Fibroblast of skin of left biceps (primary cell): ENCODE data around the gene ZFAND6.

Source experiments
- DNase-seq, 2 experiments: peaks; one replicate each; pipeline ENCODE4 v3.0.0-alpha.2; 2013; ENCODE audit warnings: low read depth in 2 of 2

Gene ZFAND6

GRCh38 chr15:80052597-80053304 lies 6.7 kb upstream of the ZFAND6 start:
- no peak for DNase-seq

DNA sequence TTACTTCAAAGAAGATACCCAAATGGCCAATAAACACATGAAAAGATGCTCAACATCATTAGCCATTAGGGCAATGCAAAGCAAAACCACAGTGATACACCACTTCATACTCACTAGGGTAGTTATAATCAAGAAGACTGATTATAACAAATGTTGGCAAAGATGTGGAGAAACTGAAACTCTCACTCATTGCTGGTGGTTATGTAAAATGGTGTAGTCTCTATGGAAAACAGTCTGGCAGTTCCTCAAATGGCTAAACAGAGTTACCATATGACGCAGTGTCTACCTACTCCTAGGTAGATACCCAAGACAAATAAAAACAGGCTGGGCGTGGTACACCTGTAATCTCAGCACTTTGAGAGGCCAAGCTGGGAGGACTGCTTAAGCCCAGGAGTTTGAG lies 3.5 kb upstream of the ZFAND6 start:
- DNase-seq: no peak

DNA sequence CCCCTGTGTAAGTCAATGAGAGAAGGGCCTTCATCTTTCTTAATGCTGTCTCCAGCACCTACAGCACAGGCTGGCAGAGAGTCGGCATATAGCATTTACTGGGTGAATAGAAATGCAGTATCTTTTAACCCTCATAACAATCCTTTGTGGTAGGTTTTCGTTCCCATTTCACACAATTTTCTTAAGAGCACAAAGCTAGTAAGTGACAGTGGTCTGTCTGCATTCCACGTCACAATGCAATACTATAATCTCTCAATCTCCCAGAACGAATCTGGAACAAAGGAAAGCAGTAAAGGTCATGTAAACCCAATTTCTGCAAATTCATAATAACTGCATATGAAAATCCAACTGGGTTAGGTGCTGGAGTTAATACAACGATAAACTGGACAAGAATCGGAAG lies 1.4 kb upstream of the ZFAND6 start:
- no peak for DNase-seq

DNA sequence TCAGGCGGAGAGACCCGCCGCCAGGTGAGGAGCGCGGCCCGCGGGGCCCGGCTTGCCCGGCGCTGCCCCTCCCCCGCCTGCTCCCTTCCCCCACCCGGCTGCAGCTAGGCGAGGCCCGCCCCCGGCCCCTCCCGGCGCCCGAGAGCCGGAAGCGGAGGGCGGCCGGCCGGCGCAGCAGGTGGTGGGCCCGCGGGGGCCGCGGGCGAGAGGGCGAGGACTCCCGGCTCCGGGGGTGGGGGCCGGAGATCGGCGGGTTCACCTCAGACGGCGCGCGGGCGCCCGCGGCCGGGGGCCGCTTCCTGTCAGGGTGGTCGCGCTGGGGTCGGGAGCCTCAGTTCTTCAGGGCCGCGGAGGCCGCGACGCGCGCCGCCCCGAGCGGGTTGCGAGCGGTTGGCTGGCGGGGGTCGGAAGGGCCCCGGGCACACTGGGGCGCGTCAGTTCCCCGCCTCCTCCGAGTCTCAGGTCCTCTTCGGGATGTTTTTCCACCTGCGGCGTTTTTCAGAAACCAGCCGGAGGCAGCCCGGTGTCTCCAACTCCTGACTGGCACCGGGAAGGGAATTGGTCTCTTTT lies 395 bp downstream of the ZFAND6 start:
- no peak for DNase-seq

DNA sequence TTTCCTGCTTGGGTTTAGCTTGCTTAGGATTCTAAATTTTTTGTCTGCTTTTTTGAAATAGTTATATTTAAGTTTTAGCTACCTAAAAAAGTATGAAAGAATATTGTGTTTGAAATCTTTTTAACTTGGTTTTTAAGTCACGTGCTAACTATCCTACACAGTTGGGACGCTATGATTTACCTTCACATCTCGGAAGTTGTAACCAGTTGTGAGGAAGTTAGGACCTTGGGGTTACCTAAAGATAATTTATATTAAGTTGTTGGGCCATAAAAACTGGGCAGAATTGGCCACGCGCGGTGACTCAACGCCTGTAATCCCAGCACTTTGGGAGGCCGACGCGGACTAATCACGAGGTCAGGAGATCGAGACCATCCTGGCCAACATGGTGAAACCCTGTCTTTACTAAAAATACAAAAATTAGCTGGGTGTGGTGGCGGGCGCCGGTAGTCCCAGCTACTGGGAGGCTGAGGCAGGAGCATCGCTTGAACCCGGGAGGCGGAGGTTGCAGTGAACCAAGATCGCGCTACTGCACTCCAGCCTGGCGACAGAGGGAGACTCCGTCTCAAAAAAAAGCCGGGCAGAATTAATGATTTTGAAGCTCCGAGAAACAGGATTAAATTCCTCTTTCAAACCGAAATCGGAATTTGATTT lies 1.0 kb downstream of the ZFAND6 start:
- DNase-seq: no peak

DNA sequence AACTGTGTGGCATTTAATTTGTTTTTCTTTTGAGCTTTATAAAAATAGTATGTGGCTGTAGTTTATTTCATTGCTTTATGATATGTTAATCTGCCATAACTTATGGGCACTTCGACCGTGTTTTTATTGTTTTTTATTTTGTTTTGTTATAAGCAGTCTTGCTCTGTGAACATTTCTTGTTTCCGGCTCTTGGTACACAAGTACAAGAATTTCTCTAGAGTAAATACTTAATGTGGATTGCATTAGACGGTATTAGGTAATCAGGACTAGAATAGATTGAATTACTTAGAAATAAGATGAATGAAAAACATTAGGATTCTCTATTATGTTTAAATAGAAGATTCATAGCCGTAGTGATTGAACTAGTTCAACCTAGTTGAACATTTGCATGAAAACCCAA lies 2.1 kb downstream of the ZFAND6 start:
- DNase-seq: no peak

DNA sequence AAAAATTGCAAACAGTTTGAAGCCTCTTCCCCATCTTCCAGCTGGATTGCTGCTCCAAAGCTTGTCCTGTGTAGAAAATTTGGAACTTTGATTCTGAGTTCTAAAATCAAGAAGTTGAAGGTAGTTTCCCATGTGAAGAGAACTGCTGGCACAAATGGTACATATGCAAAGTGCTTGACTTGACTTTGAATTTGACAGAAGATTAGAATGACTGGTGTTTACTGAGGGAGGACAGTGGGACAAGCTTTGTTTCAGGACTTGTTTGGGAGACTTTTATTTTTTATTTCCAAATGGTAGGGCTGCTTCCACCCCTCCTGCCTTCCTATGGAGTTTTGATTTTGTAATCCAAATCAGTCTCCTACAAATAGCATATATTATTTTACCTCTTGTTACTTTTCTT lies 7.4 kb downstream of the ZFAND6 start:
- DNase-seq: no peak

DNA sequence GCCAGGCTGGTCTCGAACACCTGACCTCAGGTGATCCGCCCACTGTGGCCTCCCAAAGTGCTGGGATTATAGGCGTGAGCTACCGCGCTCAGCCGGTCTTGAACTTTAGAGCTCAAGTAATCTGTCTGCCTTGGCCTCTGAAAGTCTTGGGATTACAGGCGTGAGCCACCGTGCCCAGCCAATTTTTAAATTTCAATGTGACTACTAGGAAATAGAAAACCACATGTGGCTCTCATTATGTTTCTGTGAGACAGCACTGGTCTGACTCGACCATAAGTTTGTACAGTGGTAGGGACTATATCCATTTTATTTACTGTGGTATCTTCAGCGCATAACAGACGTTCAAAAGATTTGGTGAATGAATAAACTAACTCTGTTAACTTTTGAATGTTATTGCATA lies 9.1 kb downstream of the ZFAND6 start:
- peak; percentile 31 to 33 for DNase-seq

DNA sequence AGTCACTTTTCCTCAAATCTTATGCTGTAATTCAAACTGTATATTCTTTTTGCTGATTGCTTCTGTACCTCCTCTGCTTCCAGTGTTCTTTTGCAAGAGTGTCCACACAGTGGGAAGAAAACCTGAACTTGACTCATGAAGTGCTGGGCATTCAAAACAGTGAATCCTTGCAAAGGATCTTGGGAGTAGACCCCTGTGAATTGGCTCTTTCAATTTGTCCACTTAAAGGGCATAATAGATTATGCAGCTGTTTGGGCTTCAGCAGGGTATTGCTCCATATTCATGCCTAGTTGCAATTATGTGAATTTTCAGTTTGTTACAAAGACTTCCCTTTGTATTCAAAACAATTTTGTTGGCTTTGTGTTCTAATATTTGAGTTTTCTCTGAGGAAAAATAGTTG lies 11.4 kb downstream of the ZFAND6 start:
- no peak for DNase-seq

- no peak for DNase-seq
Observed at GRCh38 chr15:80071652-80072051, 12.2 kb downstream of the ZFAND6 start.

- peak; percentile 72 to 80 for DNase-seq
Observed at GRCh38 chr15:80072285-80072994, 13.0 kb downstream of the ZFAND6 start.

DNA sequence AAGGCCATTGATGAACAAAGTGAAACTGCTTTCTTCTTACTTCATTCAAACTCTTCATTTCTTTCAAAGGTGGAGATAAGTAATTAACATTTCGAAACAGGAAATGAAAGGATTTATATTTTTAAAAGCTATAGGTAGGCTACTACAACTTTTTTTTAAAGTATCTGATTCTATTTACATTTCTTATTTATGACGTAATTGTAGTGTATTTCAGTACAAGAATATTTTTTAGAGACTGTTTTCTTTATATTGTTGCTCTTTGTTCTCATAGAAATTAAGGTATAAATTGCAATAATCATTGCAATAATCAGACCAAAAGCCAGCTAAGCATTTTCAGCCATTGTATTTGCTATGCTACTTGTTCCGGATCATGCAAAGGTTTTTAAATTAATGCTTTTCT lies 13.7 kb downstream of the ZFAND6 start:
- no peak for DNase-seq

- DNase-seq: peak; percentile 23 to 29
Observed at GRCh38 chr15:80076321-80077318, 17.1 kb downstream of the ZFAND6 start.

GRCh38 chr15:80081390-80081789 lies 21.9 kb downstream of the ZFAND6 start:
- no peak for DNase-seq

- no peak for DNase-seq
Observed at GRCh38 chr15:80087104-80087503, 27.6 kb downstream of the ZFAND6 start.

- no peak for DNase-seq
Observed at GRCh38 chr15:80090041-80090440, 30.6 kb downstream of the ZFAND6 start.

GRCh38 chr15:80090879-80091503 lies 31.5 kb downstream of the ZFAND6 start:
- no peak for DNase-seq

GRCh38 chr15:80093854-80094418 lies 34.5 kb downstream of the ZFAND6 start:
- DNase-seq: no peak

- no peak for DNase-seq
Observed at GRCh38 chr15:80095511-80095910, 36.0 kb downstream of the ZFAND6 start.

GRCh38 chr15:80095969-80096368 lies 36.5 kb downstream of the ZFAND6 start:
- DNase-seq: no peak

DNA sequence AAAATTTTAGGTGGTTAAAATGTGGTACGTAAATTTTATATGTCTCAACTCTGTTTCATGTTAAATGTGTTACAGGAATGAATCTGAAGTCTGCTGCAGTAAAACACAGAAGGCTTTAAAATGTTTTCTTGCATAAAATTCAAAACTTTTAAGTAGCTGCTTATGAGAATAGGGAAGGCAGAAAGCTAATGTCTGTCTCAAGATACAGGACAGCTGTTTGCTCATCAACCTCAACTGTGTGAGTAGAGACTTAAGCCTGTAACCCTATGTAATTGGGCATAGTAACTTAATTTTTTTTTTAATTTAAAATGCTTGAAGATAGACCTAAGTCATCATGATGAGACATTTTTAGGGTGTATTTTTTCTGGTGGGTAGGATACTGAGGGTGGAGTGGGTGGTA lies 38.9 kb downstream of the ZFAND6 start:
- no peak for DNase-seq
